HepG2 (cell line): ENCODE measurements around the gene BLCAP. TPM values are rescaled to one million over a fixed set of nuclear protein-coding genes. Genes with fewer than 3 reads are reported as not detected.

Experiments
- GABPB1 ChIP-seq: IDR thresholded peaks from 2 replicates; pipeline ENCODE4 v1.6.1; 2016; ENCODE audit warnings: mild to moderate bottlenecking, missing genetic modification reagents, moderate library complexity, missing compliant biosample characterization
- HOXA3 ChIP-seq: sonication (generic); formaldehyde crosslinking; IDR thresholded peaks from 2 replicates; pipeline ENCODE4 v1.5.0; 2020; ENCODE audit warnings: missing genetic modification reagents
- IRF2 ChIP-seq: IDR thresholded peaks from 2 replicates; pipeline ENCODE4 v1.6.1; 2018; ENCODE audit warnings: missing genetic modification reagents, missing compliant biosample characterization
- ISX ChIP-seq: sonication (generic); formaldehyde crosslinking; conservative IDR thresholded peaks from 2 replicates; pipeline ENCODE4 v1.5.0; 2020; ENCODE audit warnings: missing genetic modification reagents
- KLF9 ChIP-seq: IDR thresholded peaks from 2 replicates; pipeline ENCODE4 v1.6.1; 2016; ENCODE audit warnings: low read depth
- MXI1 ChIP-seq: IDR thresholded peaks from 3 replicates; pipeline ENCODE4 v1.6.1; 2012; ENCODE audit warnings: low read depth, low read length, inconsistent platforms, borderline replicate concordance
- NFE2L1 ChIP-seq: sonication (generic); formaldehyde crosslinking; IDR thresholded peaks from 2 replicates; pipeline ENCODE4 v1.4.0; 2020; ENCODE audit warnings: missing genetic modification reagents, mild to moderate bottlenecking, borderline replicate concordance
- NPAS2 ChIP-seq: sonication (generic); formaldehyde crosslinking; IDR thresholded peaks from 2 replicates; pipeline ENCODE4 v1.8.0; 2022; ENCODE audit warnings: mild to moderate bottlenecking, missing genetic modification reagents, borderline replicate concordance
- NR0B2 ChIP-seq: sonication (generic); formaldehyde crosslinking; IDR thresholded peaks from 2 replicates; pipeline ENCODE4 v1.4.0; 2020; ENCODE audit warnings: mild to moderate bottlenecking, missing genetic modification reagents
- PTBP1 ChIP-seq: fragments of 200-400 bp; formaldehyde crosslinking; IDR thresholded peaks from 2 replicates; pipeline ENCODE4 v1.6.1; 2018; ENCODE audit warnings: low read length, low read depth; ENCODE audit not compliant: poor library complexity, severe bottlenecking
- RARA ChIP-seq: IDR thresholded peaks from 2 replicates; pipeline ENCODE4 v1.6.1; 2016; ENCODE audit warnings: missing genetic modification reagents, missing compliant biosample characterization
- RARG ChIP-seq: sonication (generic); formaldehyde crosslinking; IDR thresholded peaks from 2 replicates; pipeline ENCODE4 v1.4.0; 2020; ENCODE audit warnings: low read depth, mild to moderate bottlenecking, missing genetic modification reagents
- RCOR2 ChIP-seq: IDR thresholded peaks from 2 replicates; pipeline ENCODE4 v1.6.1; 2016; ENCODE audit warnings: missing biosample characterization, missing genetic modification reagents
- TEAD3 ChIP-seq: optimal IDR thresholded peaks from 2 replicates; pipeline ENCODE3; 2016; ENCODE audit warnings: borderline replicate concordance
- ZNF205 ChIP-seq: IDR thresholded peaks from 2 replicates; pipeline ENCODE4 v1.6.1; 2018; ENCODE audit warnings: missing biosample characterization, missing genetic modification reagents
- ZNF235 ChIP-seq: sonication (generic); formaldehyde crosslinking; IDR thresholded peaks from 2 replicates; pipeline ENCODE4 v1.8.1; 2023; ENCODE audit warnings: mild to moderate bottlenecking, missing genetic modification reagents, borderline replicate concordance
- ZNF264 ChIP-seq: sonication (generic); formaldehyde crosslinking; IDR thresholded peaks from 2 replicates; pipeline ENCODE4 v1.4.0; 2020; ENCODE audit warnings: missing genetic modification reagents
- ZNF430 ChIP-seq: sonication (generic); formaldehyde crosslinking; IDR thresholded peaks from 2 replicates; pipeline ENCODE4 v1.9.0; 2021; ENCODE audit warnings: mild to moderate bottlenecking, missing genetic modification reagents
- ZNF549 ChIP-seq: sonication (generic); formaldehyde crosslinking; IDR thresholded peaks from 2 replicates; pipeline ENCODE4 v1.5.0; 2020; ENCODE audit warnings: missing genetic modification reagents
- ZNF782 ChIP-seq: sonication (generic); formaldehyde crosslinking; IDR thresholded peaks from 2 replicates; pipeline ENCODE4 v1.4.0; 2020; ENCODE audit warnings: missing genetic modification reagents, mild to moderate bottlenecking, borderline replicate concordance
- ZNF800 ChIP-seq: sonication (generic); formaldehyde crosslinking; IDR thresholded peaks from 2 replicates; pipeline ENCODE4 v1.4.0; 2020; ENCODE audit warnings: missing genetic modification reagents
- ZSCAN12 ChIP-seq: sonication (generic); formaldehyde crosslinking; IDR thresholded peaks from 2 replicates; pipeline ENCODE4 v1.9.0; 2021; ENCODE audit warnings: mild to moderate bottlenecking, missing genetic modification reagents
- polyA plus RNA-seq, 8 experiments: library from polyadenylated mRNA; depleted of rRNA in 3 of 8; stranded (reverse) in 7 of 8; unstranded in 1 of 8; fragments of >200 nt; fragmentation: Illumina TruSeq in 4 of 8; extraction: Trizol in 4 of 8; gene quantifications; 2 replicates each; pipeline versions ENCODE4 v1.2.1 to v1.2.3, GENCODE V29; 2011 to 2016; ENCODE audit warnings: low read depth in 4 of 8, missing spikeins in 1 of 8, mixed read lengths in 1 of 8; ENCODE audit not compliant: insufficient read depth in 1 of 8
- total RNA-seq, 5 experiments: library from RNA; depleted of rRNA; stranded (reverse); fragments of >200 nt; fragmentation: Illumina TruSeq; extraction: Trizol; gene quantifications; 2 replicates each; pipeline ENCODE4 v1.2.3, GENCODE V29; 2016; ENCODE audit warnings: low read depth in 1 of 5
- TF ChIP-seq, protein P1 (sequence below): sonication (generic); formaldehyde crosslinking; IDR thresholded peaks from 2 replicates; pipeline ENCODE4 v1.5.0; 2020; ENCODE audit warnings: mild to moderate bottlenecking, low read depth, missing genetic modification reagents, borderline replicate concordance
- TF ChIP-seq, protein P2 (sequence below): sonication (generic); formaldehyde crosslinking; IDR thresholded peaks from 2 replicates; pipeline ENCODE4 v1.4.0; 2020; ENCODE audit warnings: missing genetic modification reagents
- TF ChIP-seq, protein P3 (sequence below): fragments of 450-650 bp; IDR thresholded peaks from 2 replicates; pipeline ENCODE4 v1.6.1; 2016

BLCAP gene
- total and polyA plus RNA-seq, 2 of the 13 experiments (the other 11 are each of a cell fraction or from before 2014, with no cell fraction given): 52.4 to 86.8 TPM

DNA sequence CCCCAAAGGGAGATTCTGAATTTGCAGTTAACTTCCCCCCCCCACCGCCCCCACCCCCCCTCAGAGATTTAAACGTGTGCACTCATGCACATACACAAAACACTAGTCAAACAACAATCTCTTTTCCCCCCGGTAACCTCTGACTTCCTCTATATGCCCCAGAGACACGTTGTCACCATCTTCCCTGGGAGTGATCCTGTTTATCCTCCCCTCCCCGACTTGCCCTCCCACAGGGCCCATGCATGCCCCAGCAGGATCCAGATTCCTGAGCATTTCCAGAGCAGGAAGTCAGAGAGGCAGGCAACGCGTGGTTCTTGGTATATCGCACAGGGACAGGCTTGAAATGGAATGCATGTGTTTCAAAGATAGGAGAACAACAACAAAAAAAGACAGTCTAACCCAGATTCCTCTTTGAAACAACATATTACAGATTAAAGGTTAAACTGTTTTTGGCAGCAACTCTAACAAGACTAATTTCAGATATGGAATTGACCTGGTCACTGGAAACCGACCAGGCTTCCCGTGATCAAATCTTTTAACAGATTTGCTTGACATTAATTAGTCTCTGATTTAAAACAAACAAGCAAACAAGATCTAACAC is 1.3 kb downstream of the BLCAP start (continued):
- no peak for TF ChIP-seq PTBP1
- 0 out of 2 replicates have a peak, but pooled peaks have one; percentile 54 for TF ChIP-seq RARG
- TF ChIP-seq, protein P1, sequence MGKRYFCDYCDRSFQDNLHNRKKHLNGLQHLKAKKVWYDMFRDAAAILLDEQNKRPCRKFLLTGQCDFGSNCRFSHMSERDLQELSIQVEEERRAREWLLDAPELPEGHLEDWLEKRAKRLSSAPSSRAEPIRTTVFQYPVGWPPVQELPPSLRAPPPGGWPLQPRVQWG (CRISPR knock-in tag): no peak
- TF ChIP-seq, protein P2, sequence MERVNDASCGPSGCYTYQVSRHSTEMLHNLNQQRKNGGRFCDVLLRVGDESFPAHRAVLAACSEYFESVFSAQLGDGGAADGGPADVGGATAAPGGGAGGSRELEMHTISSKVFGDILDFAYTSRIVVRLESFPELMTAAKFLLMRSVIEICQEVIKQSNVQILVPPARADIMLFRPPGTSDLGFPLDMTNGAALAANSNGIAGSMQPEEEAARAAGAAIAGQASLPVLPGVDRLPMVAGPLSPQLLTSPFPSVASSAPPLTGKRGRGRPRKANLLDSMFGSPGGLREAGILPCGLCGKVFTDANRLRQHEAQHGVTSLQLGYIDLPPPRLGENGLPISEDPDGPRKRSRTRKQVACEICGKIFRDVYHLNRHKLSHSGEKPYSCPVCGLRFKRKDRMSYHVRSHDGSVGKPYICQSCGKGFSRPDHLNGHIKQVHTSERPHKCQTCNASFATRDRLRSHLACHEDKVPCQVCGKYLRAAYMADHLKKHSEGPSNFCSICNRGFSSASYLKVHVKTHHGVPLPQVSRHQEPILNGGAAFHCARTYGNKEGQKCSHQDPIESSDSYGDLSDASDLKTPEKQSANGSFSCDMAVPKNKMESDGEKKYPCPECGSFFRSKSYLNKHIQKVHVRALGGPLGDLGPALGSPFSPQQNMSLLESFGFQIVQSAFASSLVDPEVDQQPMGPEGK (CRISPR knock-in tag): peak; percentile 82
- TF ChIP-seq NPAS2 (CRISPR knock-in tag): no peak
- TF ChIP-seq HOXA3 (CRISPR knock-in tag): peak; percentile 48; the same call in 1 of the 2 replicates
- 0 out of 2 replicates have a peak, but pooled peaks have one; percentile 48 for TF ChIP-seq ZSCAN12 (CRISPR knock-in tag)
- 0 out of 2 replicates have a peak, but pooled peaks have one; percentile 73 for TF ChIP-seq ISX (CRISPR knock-in tag)
- TF ChIP-seq NR0B2 (CRISPR knock-in tag): no peak
- peak; percentile 66; the same call in 1 of the 2 replicates for TF ChIP-seq ZNF782 (CRISPR knock-in tag)
- TF ChIP-seq TEAD3 (CRISPR knock-in tag): peak; percentile 82
- TF ChIP-seq MXI1: peak; percentile 88; the same call in 2 of the 3 replicates
- TF ChIP-seq ZNF549: no peak
- TF ChIP-seq RARA (CRISPR knock-in tag): peak; percentile 50; the same call in 1 of the 2 replicates
- peak; percentile 46; the same call in 1 of the 2 replicates for TF ChIP-seq ZNF264 (CRISPR knock-in tag)
- TF ChIP-seq NFE2L1 (CRISPR knock-in tag): no peak
- peak; percentile 28; the same call in 1 of the 2 replicates for TF ChIP-seq GABPB1 (CRISPR knock-in tag)
- TF ChIP-seq, protein P3, sequence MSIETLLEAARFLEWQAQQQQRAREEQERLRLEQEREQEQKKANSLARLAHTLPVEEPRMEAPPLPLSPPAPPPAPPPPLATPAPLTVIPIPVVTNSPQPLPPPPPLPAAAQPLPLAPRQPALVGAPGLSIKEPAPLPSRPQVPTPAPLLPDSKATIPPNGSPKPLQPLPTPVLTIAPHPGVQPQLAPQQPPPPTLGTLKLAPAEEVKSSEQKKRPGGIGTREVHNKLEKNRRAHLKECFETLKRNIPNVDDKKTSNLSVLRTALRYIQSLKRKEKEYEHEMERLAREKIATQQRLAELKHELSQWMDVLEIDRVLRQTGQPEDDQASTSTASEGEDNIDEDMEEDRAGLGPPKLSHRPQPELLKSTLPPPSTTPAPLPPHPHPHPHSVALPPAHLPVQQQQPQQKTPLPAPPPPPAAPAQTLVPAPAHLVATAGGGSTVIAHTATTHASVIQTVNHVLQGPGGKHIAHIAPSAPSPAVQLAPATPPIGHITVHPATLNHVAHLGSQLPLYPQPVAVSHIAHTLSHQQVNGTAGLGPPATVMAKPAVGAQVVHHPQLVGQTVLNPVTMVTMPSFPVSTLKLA: peak; percentile 58
- peak; percentile 20; the same call in 1 of the 2 replicates for TF ChIP-seq IRF2 (CRISPR knock-in tag)
- no peak for TF ChIP-seq ZNF235 (CRISPR knock-in tag)
- TF ChIP-seq ZNF430 (CRISPR knock-in tag): 0 out of 2 replicates have a peak, but pooled peaks have one; percentile 8
- peak; percentile 18; the same call in 1 of the 2 replicates for TF ChIP-seq RCOR2
- peak; percentile 54; the same call in 1 of the 2 replicates for TF ChIP-seq KLF9 (CRISPR knock-in tag)
- peak; percentile 60; the same call in 1 of the 2 replicates for TF ChIP-seq ZNF800 (CRISPR knock-in tag)
- TF ChIP-seq ZNF205 (CRISPR knock-in tag): no peak
